HFF-Myc (cell line): ENCODE measurements around the gene CSNK1G1.

Source experiments
- DNase-seq: peaks from one replicate; pipeline ENCODE4 v3.0.0-alpha.2; 2011; ENCODE audit warnings: low read depth; ENCODE audit errors: extremely low read depth
- H3K4me3 ChIP-seq: replicated peaks from 2 replicates; pipeline ENCODE4 v1.5.1; 2011; ENCODE audit warnings: low read depth, mild to moderate bottlenecking, control low read depth, low read length
- CTCF ChIP-seq: IDR thresholded peaks from 2 replicates; pipeline ENCODE4 v1.5.1; 2012; ENCODE audit warnings: mild to moderate bottlenecking, low read depth, low read length, control low read depth; ENCODE audit errors: missing control alignments

CSNK1G1 gene

GRCh38 chr15:64134345-64134829 is 221.6 kb downstream of the CSNK1G1 start:
- TF ChIP-seq CTCF: no peak
- no peak overlapping the region for H3K4me3 ChIP-seq
- DNase-seq: no peak

- no peak overlapping the region for H3K4me3 ChIP-seq
- TF ChIP-seq CTCF: no peak
- no peak for DNase-seq
These were observed 222.2 kb downstream of the CSNK1G1 start for GRCh38 chr15:64133623-64134344.

- TF ChIP-seq CTCF: no peak
- no peak overlapping the region for H3K4me3 ChIP-seq
- no peak for DNase-seq
These were observed 223.8 kb downstream of the CSNK1G1 start for GRCh38 chr15:64132217-64132616.

- no peak for DNase-seq
- no peak for TF ChIP-seq CTCF
- H3K4me3 ChIP-seq: no peak overlapping the region
These were observed 224.4 kb downstream of the CSNK1G1 start for GRCh38 chr15:64131547-64131946.

GRCh38 chr15:64130159-64130558 is 225.8 kb downstream of the CSNK1G1 start:
- no peak for DNase-seq
- no peak overlapping the region for H3K4me3 ChIP-seq
- TF ChIP-seq CTCF: no peak

GRCh38 chr15:64127521-64128270 is 228.3 kb downstream of the CSNK1G1 start:
- DNase-seq: no peak
- no peak for TF ChIP-seq CTCF
- no peak overlapping the region for H3K4me3 ChIP-seq
